ENCODE measurements around the gene WNT11.
"Not testable (repeated sequence)": the region's sequence is repeated elsewhere in the genome, so short reads cannot be mapped to it uniquely, and the experiment has no call there.

Gene WNT11

GRCh38 chr11:76201056-76201455 lies 5.2 kb downstream of the WNT11 start:
- no peak for DNase-seq

- DNase-seq, result no peak
Measured at GRCh38 chr11:76200006-76200940, 6.0 kb downstream of the WNT11 start.

- DNase-seq, result not testable (repeated sequence)
Measured at GRCh38 chr11:76198691-76199090, 7.6 kb downstream of the WNT11 start.

GRCh38 chr11:76197941-76198640 lies 8.2 kb downstream of the WNT11 start:
- DNase-seq, result no peak

- DNase-seq, result no peak
Measured at GRCh38 chr11:76197332-76197731, 9.0 kb downstream of the WNT11 start.

GRCh38 chr11:76196849-76197248 lies 9.5 kb downstream of the WNT11 start:
- DNase-seq, result no peak

GRCh38 chr11:76194872-76195668 lies 11.2 kb downstream of the WNT11 start:
- no peak for DNase-seq

GRCh38 chr11:76193219-76193618 lies 13.1 kb downstream of the WNT11 start:
- DNase-seq, result no peak

GRCh38 chr11:76190376-76190775 lies 15.9 kb downstream of the WNT11 start:
- DNase-seq, result no peak

GRCh38 chr11:76189682-76190081 lies 16.6 kb downstream of the WNT11 start:
- DNase-seq, result no peak

GRCh38 chr11:76188873-76189272 lies 17.4 kb downstream of the WNT11 start:
- DNase-seq, result no peak

GRCh38 chr11:76186776-76187279 lies 19.5 kb downstream of the WNT11 start:
- no peak for DNase-seq

GRCh38 chr11:76185931-76186401 lies 20.3 kb downstream of the WNT11 start:
- no peak for DNase-seq

GRCh38 chr11:76185511-76185910 lies 20.8 kb downstream of the WNT11 start:
- DNase-seq, result no peak

- DNase-seq, result no peak
Measured at GRCh38 chr11:76184551-76184993, 21.7 kb downstream of the WNT11 start.

GRCh38 chr11:76181371-76181770 lies 24.9 kb downstream of the WNT11 start:
- no peak for DNase-seq

- no peak for DNase-seq
Measured at GRCh38 chr11:76179147-76179546, 27.2 kb downstream of the WNT11 start.

- DNase-seq, result no peak
Measured at GRCh38 chr11:76177250-76177686, 29.0 kb downstream of the WNT11 start.

GRCh38 chr11:76176463-76176862 lies 29.8 kb downstream of the WNT11 start:
- no peak for DNase-seq

GRCh38 chr11:76175783-76176182 lies 30.5 kb downstream of the WNT11 start:
- DNase-seq, result no peak

GRCh38 chr11:76174330-76174729 lies 32.0 kb downstream of the WNT11 start:
- DNase-seq, result no peak

- DNase-seq, result no peak
Measured at GRCh38 chr11:76173663-76174062, 32.6 kb downstream of the WNT11 start.

- DNase-seq, result no peak
Measured at GRCh38 chr11:76172583-76172982, 33.7 kb downstream of the WNT11 start.

Measured in bone marrow (tissue), 2 donors.